H1 (cell line): ENCODE measurements around the gene MLYCD. TPM values are rescaled to one million over a fixed set of nuclear protein-coding genes. Genes with fewer than 3 reads are reported as not detected.

Experiments used
- CTCF ChIA-PET: fragments of 300-600 bp; sonication (Branson Sonifier 250); formaldehyde crosslinking; loops from one replicate; lab custom pipeline; 2021; ENCODE audit not compliant: partially characterized antibody; lab: Charles Lee
- POLR2A ChIA-PET: fragments of 300-600 bp; sonication (Branson Sonifier 250); formaldehyde crosslinking; loops from one replicate; lab custom pipeline; 2021; ENCODE audit warnings: inconsistent platforms; ENCODE audit not compliant: partially characterized antibody; lab: Charles Lee
- DNase-seq, 2 experiments: peaks; one replicate each; pipeline versions ENCODE4 v3.0.0 to v3.0.0-alpha.2; 2010 to 2022; ENCODE audit warnings: low spot score in 2 of 2, low read depth in 1 of 2, mixed read lengths in 1 of 2
- FAIRE-seq: peaks from 2 replicates; lab custom pipeline; 2011; peaks lifted over from hg19 to GRCh38; lab: Jason Lieb, UNC
- H2AFZ ChIP-seq: 2 replicates; pipeline ENCODE4 v1.8.1; 2012; ENCODE audit warnings: low read length, inconsistent platforms
- H2AK5ac ChIP-seq: 2 replicates; pipeline ENCODE4 v1.6.1; 2013; ENCODE audit warnings: low read depth, low read length
- H2BK120ac ChIP-seq: replicated peaks from 2 replicates; pipeline ENCODE3; 2013; ENCODE audit warnings: low read depth, low read length, inconsistent platforms
- H2BK12ac ChIP-seq: 2 replicates; pipeline ENCODE4 v1.6.1; 2013; ENCODE audit warnings: low read depth, low read length
- H2BK15ac ChIP-seq: 2 replicates; pipeline ENCODE4 v1.6.1; 2013; ENCODE audit warnings: low read length
- H2BK20ac ChIP-seq: 2 replicates; pipeline ENCODE4 v1.6.1; 2013; ENCODE audit warnings: low read length
- H2BK5ac ChIP-seq: 2 replicates; pipeline ENCODE4 v1.6.1; 2013; ENCODE audit warnings: low read depth, low read length
- H3K14ac ChIP-seq: 2 replicates; pipeline ENCODE4 v1.6.1; 2013; ENCODE audit warnings: inconsistent platforms; ENCODE audit not compliant: insufficient read length
- H3K18ac ChIP-seq: 2 replicates; pipeline ENCODE4 v1.6.1; 2013; ENCODE audit warnings: low read length; ENCODE audit errors: extremely low read depth
- H3K23ac ChIP-seq: 2 replicates; pipeline ENCODE4 v1.6.1; 2013; ENCODE audit warnings: inconsistent platforms; ENCODE audit not compliant: insufficient read length
- H3K23me2 ChIP-seq: 2 replicates; pipeline ENCODE4 v1.6.1; 2013; ENCODE audit warnings: low read depth, low read length
- H3K27ac ChIP-seq: 2 replicates; pipeline ENCODE4 v1.6.1; 2011; ENCODE audit warnings: low read depth, low read length, inconsistent platforms
- H3K27me3 ChIP-seq, 4 experiments: replicated peaks in 1 of 4; 1 replicate in 1 of 4; 2 replicates in 3 of 4; pipeline versions ENCODE4 v1.6.1 to v1.8.1; 2011 to 2013; ENCODE audit warnings: low read length in 3 of 4, mild to moderate bottlenecking in 3 of 4, inconsistent platforms in 2 of 4, mixed read lengths in 2 of 4, moderate library complexity in 1 of 4; ENCODE audit not compliant: control insufficient read depth in 3 of 4, insufficient read depth in 3 of 4; ENCODE audit errors: extremely low read depth in 1 of 4
- H3K36me3 ChIP-seq, 4 experiments: 2 replicates each; pipeline versions ENCODE4 v1.6.1 to v1.8.1; 2011 to 2013; ENCODE audit warnings: mild to moderate bottlenecking in 4 of 4, low read length in 3 of 4, moderate library complexity in 2 of 4, control low read depth in 1 of 4, inconsistent platforms in 1 of 4; ENCODE audit not compliant: insufficient read depth in 4 of 4, control insufficient read depth in 2 of 4
- H3K4ac ChIP-seq: replicated peaks from 2 replicates; pipeline ENCODE3; 2013; ENCODE audit warnings: low read length, low read depth, mixed read lengths, inconsistent platforms; ENCODE audit not compliant: insufficient read length
- H3K4me1 ChIP-seq, 4 experiments: replicated peaks in 1 of 4; 1 replicate in 1 of 4; 2 replicates in 3 of 4; pipeline versions ENCODE4 v1.6.1 to v1.8.1; 2011 to 2013; ENCODE audit warnings: low read length in 3 of 4, inconsistent platforms in 2 of 4, mixed read lengths in 1 of 4; ENCODE audit not compliant: insufficient read depth in 4 of 4, control insufficient read depth in 3 of 4
- H3K4me2 ChIP-seq, 2 experiments: 2 replicates each; pipeline versions ENCODE4 v1.6.1 to v1.8.1; 2011 to 2013; ENCODE audit warnings: low read depth in 2 of 2, low read length in 2 of 2, control low read depth in 1 of 2, inconsistent platforms in 1 of 2, mild to moderate bottlenecking in 1 of 2; ENCODE audit not compliant: insufficient read depth in 1 of 2
- H3K4me3 ChIP-seq, 4 experiments: fragments of 200-600, 300-600 bp in 1 of 4; sonication (generic), shearing (Covaris generic), sonication (Bioruptor Twin) in 1 of 4; 2 replicates each; pipeline versions ENCODE4 v1.5.1 to v1.8.1; 2011 to 2016; ENCODE audit warnings: low read length in 4 of 4, low read depth in 3 of 4, control low read depth in 2 of 4, inconsistent platforms in 2 of 4, mild to moderate bottlenecking in 2 of 4, mixed read lengths in 1 of 4, moderate library complexity in 1 of 4; ENCODE audit not compliant: insufficient read depth in 2 of 4; ENCODE audit errors: extremely low read depth in 1 of 4
- H3K56ac ChIP-seq: replicated peaks from 2 replicates; pipeline ENCODE3; 2013; ENCODE audit warnings: low read depth, mild to moderate bottlenecking, mixed read lengths, low read length, inconsistent platforms; ENCODE audit not compliant: insufficient read length
- H3K79me1 ChIP-seq: 2 replicates; pipeline ENCODE4 v1.6.1; 2013; ENCODE audit warnings: low read depth, low read length, control low read depth
- H3K79me2 ChIP-seq, 2 experiments: 2 replicates each; pipeline versions ENCODE4 v1.6.1 to v1.8.1; 2012 to 2013; ENCODE audit warnings: low read length in 2 of 2, mild to moderate bottlenecking in 2 of 2, inconsistent platforms in 1 of 2; ENCODE audit not compliant: insufficient read depth in 2 of 2, control insufficient read depth in 1 of 2
- H3K9ac ChIP-seq, 4 experiments: replicated peaks in 1 of 4; 1 replicate in 1 of 4; 2 replicates in 3 of 4; pipeline versions ENCODE4 v1.6.1 to v1.8.1; 2011 to 2013; ENCODE audit warnings: low read depth in 3 of 4, low read length in 3 of 4, control low read depth in 2 of 4, mild to moderate bottlenecking in 2 of 4, moderate library complexity in 2 of 4, inconsistent platforms in 1 of 4; ENCODE audit errors: extremely low read depth in 1 of 4
- H3K9me3 ChIP-seq, 2 experiments: 2 replicates each; pipeline versions ENCODE4 v1.6.1 to v1.8.1; 2012 to 2013; ENCODE audit warnings: mild to moderate bottlenecking in 2 of 2, moderate library complexity in 2 of 2, control low read depth in 1 of 2, inconsistent platforms in 1 of 2, low read depth in 1 of 2, low read length in 1 of 2, mixed read lengths in 1 of 2; ENCODE audit not compliant: insufficient read depth in 2 of 2
- H4K20me1 ChIP-seq, 2 experiments: replicated peaks in 1 of 2; 2 replicates each; pipeline versions ENCODE3 to v1.8.1; 2011 to 2013; ENCODE audit warnings: inconsistent platforms in 2 of 2, low read length in 2 of 2, mild to moderate bottlenecking in 1 of 2; ENCODE audit not compliant: insufficient read depth in 2 of 2, control insufficient read depth in 1 of 2
- H4K5ac ChIP-seq: 2 replicates; pipeline ENCODE4 v1.6.1; 2013; ENCODE audit warnings: low read length, low read depth, mixed read lengths, inconsistent platforms; ENCODE audit not compliant: insufficient read length
- H4K8ac ChIP-seq: 2 replicates; pipeline ENCODE4 v1.8.0; 2013; ENCODE audit warnings: mild to moderate bottlenecking, moderate library complexity, low read length, inconsistent platforms; ENCODE audit not compliant: insufficient read depth; ENCODE audit errors: extremely low read depth
- H4K91ac ChIP-seq: replicated peaks from 2 replicates; pipeline ENCODE3; 2013; ENCODE audit warnings: low read length, mixed read lengths, inconsistent platforms; ENCODE audit not compliant: insufficient read length
- BACH1 ChIP-seq: IDR thresholded peaks from 2 replicates; pipeline ENCODE4 v1.6.1; 2012; ENCODE audit warnings: low read length, improper control_type of control experiment
- CTCF ChIP-seq, 3 experiments: IDR thresholded peaks; 1 replicate in 2 of 3; 2 replicates in 1 of 3; pipeline versions ENCODE4 v1.5.1 to v1.6.1; 2011; ENCODE audit warnings: low read length in 3 of 3, mild to moderate bottlenecking in 3 of 3, inconsistent platforms in 2 of 3, low read depth in 1 of 3, moderate library complexity in 1 of 3; ENCODE audit not compliant: insufficient read depth in 1 of 3; ENCODE audit errors: control extremely low read depth in 1 of 3
- JUN ChIP-seq: IDR thresholded peaks from 2 replicates; pipeline ENCODE4 v1.6.1; 2011; ENCODE audit warnings: low read depth, mild to moderate bottlenecking, improper control_type of control experiment, low read length
- JUND ChIP-seq: IDR thresholded peaks from 2 replicates; pipeline ENCODE4 v1.6.1; 2011; ENCODE audit warnings: mild to moderate bottlenecking, improper control_type of control experiment, low read length
- PHF8 ChIP-seq: fragments of 200-600 bp; sonication (generic); conservative IDR thresholded peaks from 2 replicates; pipeline ENCODE4 v1.7.1; 2012; ENCODE audit warnings: low read depth, mild to moderate bottlenecking, inconsistent platforms, low read length, moderate library complexity
- POLR2A ChIP-seq, 2 experiments: IDR thresholded peaks; 1 replicate in 1 of 2; 2 replicates in 1 of 2; pipeline ENCODE4 v1.6.1; 2011; ENCODE audit warnings: low read depth in 2 of 2, low read length in 2 of 2, mild to moderate bottlenecking in 2 of 2; ENCODE audit errors: control extremely low read depth in 1 of 2
- POU5F1 ChIP-seq: IDR thresholded peaks from 2 replicates; pipeline ENCODE4 v1.6.1; 2011; ENCODE audit warnings: low read depth, mild to moderate bottlenecking, low read length, moderate library complexity
- RBBP5 ChIP-seq: IDR thresholded peaks from 2 replicates; pipeline ENCODE4 v1.7.1; 2012; ENCODE audit warnings: low read depth, mild to moderate bottlenecking, inconsistent platforms, low read length, moderate library complexity, borderline replicate concordance
- RXRA ChIP-seq: IDR thresholded peaks from 2 replicates; pipeline ENCODE4 v1.6.1; 2011; ENCODE audit warnings: low read depth, mild to moderate bottlenecking, low read length, moderate library complexity; ENCODE audit not compliant: insufficient read depth
- SP4 ChIP-seq: IDR thresholded peaks from 2 replicates; pipeline ENCODE4 v1.6.1; 2012; ENCODE audit warnings: low read length, inconsistent platforms
- TBP ChIP-seq: IDR thresholded peaks from 2 replicates; pipeline ENCODE4 v1.6.1; 2011; ENCODE audit warnings: low read depth, low read length, improper control_type of control experiment
- YY1 ChIP-seq: IDR thresholded peaks from 2 replicates; pipeline ENCODE4 v1.6.1; 2011; ENCODE audit warnings: low read depth, mild to moderate bottlenecking, low read length
- WGBS, 2 experiments: shearing (Covaris generic) in 1 of 2; methylation state at CpG; one replicate each; pipeline versions ENCODE4 v1.1.6 to v1.1.7; 2013 to 2015; ENCODE audit warnings: low lambda C conversion rate in 2 of 2, mixed read lengths in 2 of 2, inconsistent platforms in 1 of 2, low coverage in 1 of 2, missing lambda C conversion rate in 1 of 2; ENCODE audit not compliant: insufficient replicate concordance in 2 of 2, insufficient coverage in 1 of 2, insufficient read length in 1 of 2; ENCODE audit errors: extremely low coverage in 1 of 2, missing lambda C conversion rate in 1 of 2; 5-methylcytosine and 5-hydroxymethylcytosine counted together
- polyA plus RNA-seq, 7 experiments: library from polyadenylated mRNA; depleted of rRNA in 3 of 7; stranded (reverse) in 5 of 7; unstranded in 2 of 7; fragments of >200 nt in 5 of 7; fragments of 200-250 nt in 2 of 7; gene quantifications; 1 replicate in 5 of 7; 2 replicates in 1 of 7; 4 replicates in 1 of 7; pipeline versions ENCODE4 v1.2.1 to v1.2.3, GENCODE V29; 2011 to 2013; ENCODE audit warnings: missing spikeins in 2 of 7, mixed read lengths in 2 of 7
- total RNA-seq: library from RNA; stranded (reverse); fragmentation: NEBNext Ultra II Directional; extraction: Animal tissue kit (Norgen Biotek cat#: 25700); gene quantifications from 2 replicates; pipeline ENCODE4 v1.2.1, GENCODE V29; 2021

MLYCD gene
- total and polyA plus RNA-seq, 2 of the 8 experiments (the other 6 are each of a cell fraction or from before 2014, with no cell fraction given), result 3.7 to 7.0 TPM

- WGBS, 2 experiments, result 85% methylated on average over 7 of the region's 9 CpGs; no CpG with 5 or more reads in 1 of the 2 experiments
- no peak for TF ChIP-seq BACH1
- TF ChIP-seq RXRA, result no peak
- no peak for TF ChIP-seq SP4
- no peak for TF ChIP-seq PHF8
- TF ChIP-seq JUND, result no peak; the same call in 1 of the 2 replicates
- no peak for TF ChIP-seq RBBP5
- TF ChIP-seq POU5F1, result no peak
- no peak for TF ChIP-seq POLR2A (IDR thresholded peaks at IDR 0.05; ENCODE audit: control extremely low read depth in 1 of 2, low read depth in 2 of 2, low read length in 2 of 2)
- TF ChIP-seq TBP, result no peak
- no peak for TF ChIP-seq CTCF (IDR thresholded peaks at IDR 0.05; ENCODE audit: control extremely low read depth in 1 of 3, insufficient read depth in 1 of 3, low read depth in 1 of 3, low read length in 3 of 3)
- TF ChIP-seq YY1, result no peak
- no peak for TF ChIP-seq JUN
Observed at GRCh38 chr16:83954577-83955016, 55.7 kb downstream of the MLYCD start.

More at GRCh38 chr16:83954577-83955016, 55.7 kb downstream of the MLYCD start:
- no peak overlapping the region for H2BK20ac ChIP-seq
- H3K18ac ChIP-seq, result no peak overlapping the region
- H4K20me1 ChIP-seq, result no peaks in the 10 kb centered on the region
- H3K9me3 ChIP-seq, result no peaks in the 10 kb centered on the region
- 0 out of 2 replicates have a peak, but pooled peaks cover 1% of the 10 kb centered on the region for H3K23me2 ChIP-seq
- no peak overlapping the region for H2BK15ac ChIP-seq
- no peak overlapping the region for H4K8ac ChIP-seq
- no peak overlapping the region for H3K23ac ChIP-seq
- H3K4me3 ChIP-seq, result no peak overlapping the region
- H3K14ac ChIP-seq, result no peak overlapping the region
- no peak overlapping the region for H3K4ac ChIP-seq
- no peaks in the 10 kb centered on the region for H3K27me3 ChIP-seq
- no peak overlapping the region for H3K27ac ChIP-seq
- FAIRE-seq, result no peak
- no peak overlapping the region for H4K91ac ChIP-seq
- no peaks in the 10 kb centered on the region for H3K36me3 ChIP-seq
- ChIA-PET CTCF (interaction anchor here (0.6 to 16.0 kb wide), 19 partner anchors 11 to 361 kb away, joined by 3 to 366 read pairs (median 5); partner anchors contain the start of gene SLC38A8), POLR2A (interaction anchor here (1.3 to 1.4 kb wide), 2 partner anchors 16 to 60 kb away, joined by 3 to 4 read pairs; no protein-coding TSS in a partner anchor)
- H2BK5ac ChIP-seq, result no peak overlapping the region
- no peak overlapping the region for H3K4me2 ChIP-seq
- no peaks in the 10 kb centered on the region for H3K79me2 ChIP-seq
- no peaks in the 10 kb centered on the region for H3K79me1 ChIP-seq
- H3K4me1 ChIP-seq, result peaks cover 2 to 7% (median 4%) of the 10 kb centered on the region in 4 experiments; a peak in 6 of 7 replicates
- no peak overlapping the region for H3K56ac ChIP-seq
- no peak overlapping the region for H3K9ac ChIP-seq
- H2AK5ac ChIP-seq, result no peak overlapping the region
- DNase-seq, result no peak
- no peak overlapping the region for H2BK120ac ChIP-seq
- no peak overlapping the region for H2BK12ac ChIP-seq
- H4K5ac ChIP-seq, result no peak overlapping the region
- H2AFZ ChIP-seq, result no peak overlapping the region
